Measurements from ENCODE around the gene ARIH1. TPM values are rescaled to one million over a fixed set of nuclear protein-coding genes. Genes with fewer than 3 reads are reported as not detected.

Gene ARIH1
- total and polyA plus RNA-seq, 2 of the 4 experiments (the other 2 are of a cell fraction) = 24.0 to 41.2 TPM

DNA sequence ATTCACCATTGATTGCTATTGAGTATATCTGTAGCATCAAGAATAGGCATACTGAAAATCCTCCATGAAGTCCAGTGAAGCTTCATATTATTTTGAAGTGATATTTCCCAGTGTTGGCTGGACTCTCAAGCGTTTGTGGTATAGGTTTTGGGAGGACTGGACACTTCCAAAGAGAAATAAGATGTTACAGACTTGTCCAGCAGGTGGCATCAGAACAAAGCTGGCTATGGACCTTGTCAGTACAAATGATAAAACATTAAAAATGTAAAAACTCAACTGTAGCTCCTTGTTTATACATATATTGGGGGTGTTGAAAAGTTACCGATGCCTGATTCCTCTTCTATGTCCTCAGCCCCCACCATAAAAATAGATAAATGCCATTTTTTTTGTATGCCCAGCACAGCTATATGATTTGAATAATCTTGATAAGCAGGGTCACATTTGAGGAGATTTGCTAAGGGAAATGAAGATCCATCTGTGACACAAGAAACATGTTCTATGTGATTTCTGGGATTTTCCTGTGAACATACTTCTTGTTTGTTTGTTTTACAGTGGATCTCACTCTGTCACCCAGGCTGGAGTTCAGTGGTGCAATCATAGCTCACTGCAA, 125.8 kb downstream of the ARIH1 start:
- dilution Hi-C loops (cut with HindIII; ENCODE audit: low sequenced_read_pairs, unreplicated experiment) (no loop called here), intact Hi-C loops (cut with micrococcal nuclease) (loop anchor here (2.0 kb wide), 2 partner anchors 71 to 481 kb away; no protein-coding TSS in a partner anchor)
- no peaks in the 10 kb centered on the region for H3K4me1 ChIP-seq (ENCODE audit: control insufficient read depth, insufficient read depth, low read length)

More for the DNA sequence above, 125.8 kb downstream of the ARIH1 start:
- Histone ChIP-seq H3K56ac (ENCODE audit: extremely low read depth, insufficient read depth, low read length) (no peak overlapping the region), H2AFZ (replicated peaks; ENCODE audit: low read length, poor library complexity) (no peak overlapping the region), H3K27me3 (ENCODE audit: control insufficient read depth, insufficient read depth, low read length) (0 out of 2 replicates have a peak, but pooled peaks cover 2% of the 10 kb centered on the region), H2BK5ac (ENCODE audit: low read depth, low read length, poor library complexity, severe bottlenecking) (no peak overlapping the region), H2AK9ac (replicated peaks; ENCODE audit: low read depth, low read length, poor library complexity) (no peak overlapping the region), H4K8ac (ENCODE audit: low read depth in 2 of 2, low read length in 2 of 2) (no peak overlapping the region), H3K27ac (ENCODE audit: insufficient read depth, low read length) (no peak overlapping the region), H2BK20ac (ENCODE audit: low read depth, low read length) (no peak overlapping the region), H3K14ac (replicated peaks; ENCODE audit: low read depth, low read length) (no peak overlapping the region), H3K4me2 (ENCODE audit: low read depth, low read length) (no peak overlapping the region), H2BK15ac (ENCODE audit: low read depth, low read length) (no peak overlapping the region), H3K4ac (ENCODE audit: low read depth, low read length) (no peak overlapping the region), H4K20me1 (ENCODE audit: insufficient read depth, low read length) (no peaks in the 10 kb centered on the region), H3K9ac (ENCODE audit: low read depth, low read length) (no peak overlapping the region), H3K36me3 (ENCODE audit: control insufficient read depth, insufficient read depth, low read length) (no peaks in the 10 kb centered on the region), H3K18ac (ENCODE audit: low read depth, low read length) (no peak overlapping the region), H3K9me3 (ENCODE audit: control insufficient read depth, insufficient read depth, low read length) (no peaks in the 10 kb centered on the region), H2BK120ac (ENCODE audit: low read depth, low read length) (no peak overlapping the region), H3K79me1 (ENCODE audit: low read depth in 1 of 2, low read length in 2 of 2) (no peaks in the 10 kb centered on the region), H3K9me1 (ENCODE audit: insufficient read depth, low read length) (no peaks in the 10 kb centered on the region), H4K91ac (ENCODE audit: insufficient read depth, low read depth, low read length) (no peak overlapping the region), H2AK5ac (ENCODE audit: low read depth, low read length) (no peak overlapping the region), H3K4me3 (ENCODE audit: insufficient read depth, low read depth, low read length) (no peak overlapping the region), H4K5ac (ENCODE audit: low read depth, low read length) (no peak overlapping the region), H3K23ac (ENCODE audit: low read depth, low read length) (no peak overlapping the region)
- DNase-seq (peak; percentile 68), ATAC-seq (ENCODE audit: low read depth) (peak; percentile 90)
- in situ Hi-C loops (cut with MboI; ENCODE audit: low sequenced_read_pairs) = no loop called here
- ChIA-PET CTCF (interaction anchor here (0.5 to 2.0 kb wide), 7 partner anchors 11 to 287 kb away, joined by 3 to 8 read pairs (median 5); no protein-coding TSS in a partner anchor), POLR2A (ENCODE audit: unreplicated experiment) (no interaction called here)
- no TSS peak for BruUV-seq (replicated peaks)
- TF ChIP-seq RCOR1 (IDR thresholded peaks at IDR 0.05; ENCODE audit: insufficient replicate concordance, low read length) (no peak), SMC3 (IDR thresholded peaks at IDR 0.05; ENCODE audit: low read depth, low read length) (peak; percentile 75), USF2 (IDR thresholded peaks at IDR 0.05; ENCODE audit: low read depth, low read length) (no peak), CEBPB (IDR thresholded peaks at IDR 0.05; ENCODE audit: low read depth, low read length) (no peak), POLR2A (IDR thresholded peaks at IDR 0.05; ENCODE audit: low read depth, low read length) (no peak), RFX5 (IDR thresholded peaks at IDR 0.05; ENCODE audit: low read depth, low read length) (no peak), MAFK (IDR thresholded peaks at IDR 0.05; ENCODE audit: low read depth, low read length) (no peak), ELK1 (IDR thresholded peaks at IDR 0.05; ENCODE audit: borderline replicate concordance, low read depth, low read length) (no peak), FOS (IDR thresholded peaks at IDR 0.05; ENCODE audit: low read depth, low read length) (no peak), RAD21 (IDR thresholded peaks at IDR 0.05; ENCODE audit: low read length) (peak; percentile 67), MXI1 (IDR thresholded peaks at IDR 0.05; ENCODE audit: borderline replicate concordance, low read depth, low read length) (no peak), NFE2L2 (IDR thresholded peaks at IDR 0.05; ENCODE audit: low read depth, low read length) (no peak)
- TF ChIP-seq, protein P1, sequence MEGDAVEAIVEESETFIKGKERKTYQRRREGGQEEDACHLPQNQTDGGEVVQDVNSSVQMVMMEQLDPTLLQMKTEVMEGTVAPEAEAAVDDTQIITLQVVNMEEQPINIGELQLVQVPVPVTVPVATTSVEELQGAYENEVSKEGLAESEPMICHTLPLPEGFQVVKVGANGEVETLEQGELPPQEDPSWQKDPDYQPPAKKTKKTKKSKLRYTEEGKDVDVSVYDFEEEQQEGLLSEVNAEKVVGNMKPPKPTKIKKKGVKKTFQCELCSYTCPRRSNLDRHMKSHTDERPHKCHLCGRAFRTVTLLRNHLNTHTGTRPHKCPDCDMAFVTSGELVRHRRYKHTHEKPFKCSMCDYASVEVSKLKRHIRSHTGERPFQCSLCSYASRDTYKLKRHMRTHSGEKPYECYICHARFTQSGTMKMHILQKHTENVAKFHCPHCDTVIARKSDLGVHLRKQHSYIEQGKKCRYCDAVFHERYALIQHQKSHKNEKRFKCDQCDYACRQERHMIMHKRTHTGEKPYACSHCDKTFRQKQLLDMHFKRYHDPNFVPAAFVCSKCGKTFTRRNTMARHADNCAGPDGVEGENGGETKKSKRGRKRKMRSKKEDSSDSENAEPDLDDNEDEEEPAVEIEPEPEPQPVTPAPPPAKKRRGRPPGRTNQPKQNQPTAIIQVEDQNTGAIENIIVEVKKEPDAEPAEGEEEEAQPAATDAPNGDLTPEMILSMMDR (conservative IDR thresholded peaks at IDR 0.05; ENCODE audit: low read depth, low read length) = peak; percentile 68
- WGBS, 2 experiments (ENCODE audit: extremely low coverage in 2 of 2, insufficient read length in 1 of 2) = 40% methylated on average over 1 of the region's 2 CpGs; no CpG with 5 or more reads in 1 of the 2 experiments

All from IMR-90 (cell line).